Body of pancreas (tissue), 4 donors: Measurements from ENCODE around the gene ADSS1. TPM values are rescaled to one million over a fixed set of nuclear protein-coding genes. Genes with fewer than 3 reads are reported as not detected.
"Not testable (repeated sequence)": the region's sequence is repeated elsewhere in the genome, so short reads cannot be mapped to it uniquely, and the experiment has no call there.

Experiments
- ATAC-seq: fragments of 150-250 bp; one replicate; pipeline ENCODE4 v1.9.1; 2016
- DNase-seq, 4 donors: peaks; one replicate each; pipeline ENCODE4 v3.0.0-alpha.2; 2019
- H3K27ac ChIP-seq, 4 donors: fragments of 200-600 bp; sonication (generic); 1 replicate in 3 of 4; 2 replicates in 1 of 4; pipeline versions ENCODE4 v1.5.1 to v1.6.1; 2016 to 2019; ENCODE audit warnings: mild to moderate bottlenecking in 1 of 4, mixed read lengths in 1 of 4, moderate library complexity in 1 of 4
- H3K27me3 ChIP-seq, 2 donors: fragments of 200-600 bp; sonication (generic); one replicate each; pipeline ENCODE4 v1.6.0; 2016; ENCODE audit warnings: mild to moderate bottlenecking in 1 of 2
- H3K36me3 ChIP-seq, 2 donors: fragments of 200-600 bp; sonication (generic); replicated peaks in 1 of 2; 2 replicates each; pipeline ENCODE4 v1.5.1; 2016; ENCODE audit warnings: low read depth in 2 of 2; ENCODE audit not compliant: insufficient read depth in 1 of 2
- H3K4me1 ChIP-seq: fragments of 200-600 bp; sonication (generic); one replicate; pipeline ENCODE4 v1.6.0; 2016
- H3K4me3 ChIP-seq, 2 donors: fragments of 200-600 bp; sonication (generic); 1 replicate in 1 of 2; 2 replicates in 1 of 2; pipeline ENCODE4 v1.5.1; 2016 to 2019
- H3K9me3 ChIP-seq, 3 donors: fragments of 200-600 bp; sonication (generic); 1 replicate in 2 of 3; 2 replicates in 1 of 3; pipeline ENCODE4 v1.5.1; 2016
- POLR2A ChIP-seq, 3 donors: fragments of 450-650 bp; IDR thresholded peaks; one replicate each; pipeline ENCODE4 v1.6.1; 2016; ENCODE audit warnings: antibody characterized with exemption in 3 of 3, mild to moderate bottlenecking in 2 of 3
- WGBS, 2 donors: methylation state at CpG; one replicate each; pipeline ENCODE4 v1.1.5; 2017; 5-methylcytosine and 5-hydroxymethylcytosine counted together
- intact Hi-C: fragments of 100-400 bp; cut with DNase I; formaldehyde crosslinking; loops from one replicate; pipeline ENCODE4 v1.15.1; 2023
- total RNA-seq, 2 donors: library from RNA; depleted of rRNA; stranded (reverse); fragments of >200 nt; gene quantifications; one replicate each; pipeline ENCODE4 v1.1.0, GENCODE V29; 2016
- TF ChIP-seq, protein P1 (sequence below), 7 experiments: fragments of 450-650 bp in 4 of 7; fragments of 200-600 bp in 3 of 7; sonication (generic) in 3 of 7; IDR thresholded peaks; one replicate each; pipeline ENCODE4 v1.5.1; 2016 to 2019; ENCODE audit warnings: antibody characterized with exemption in 7 of 7

ADSS1 gene
- total RNA-seq, 2 donors from 2014 or later = 4.0 to 4.7 TPM

DNA sequence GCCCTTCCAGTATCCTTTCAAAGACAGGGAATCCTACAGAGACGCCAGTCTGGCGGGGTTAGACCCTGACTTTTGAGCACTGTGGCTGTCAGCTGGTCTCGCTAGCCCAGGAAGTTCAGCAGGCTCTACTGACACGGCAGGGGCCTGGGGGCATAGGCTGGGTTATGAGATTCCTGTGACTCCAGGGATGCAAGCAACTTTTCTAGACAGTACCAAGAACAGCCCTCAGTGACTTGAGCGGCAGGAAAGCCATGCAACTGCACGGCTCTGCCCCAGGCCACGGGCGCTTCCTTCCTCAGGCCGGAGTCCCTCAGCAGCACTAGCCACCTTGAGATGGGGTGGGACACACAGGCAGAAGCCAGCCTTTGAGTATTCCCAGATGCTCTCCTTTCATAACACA lies 23.8 kb downstream of the ADSS1 start:
- no peaks in the 10 kb centered on the region for H3K36me3 ChIP-seq
- H3K4me3 ChIP-seq = no peak overlapping the region
- 91 to 93% methylated on average over 4 to 9 of the region's 9 CpGs for WGBS, 2 donors
- H3K4me1 ChIP-seq = peaks cover 22% of the 10 kb centered on the region
- DNase-seq (no peak), ATAC-seq (no peak)
- H3K9me3 ChIP-seq = no peaks in the 10 kb centered on the region
- H3K27ac ChIP-seq = no peak overlapping the region
- intact Hi-C loops = no loop called here
- H3K27me3 ChIP-seq = no peaks in the 10 kb centered on the region
- no peak for TF ChIP-seq POLR2A (IDR thresholded peaks at IDR 0.05)
- TF ChIP-seq, protein P1, sequence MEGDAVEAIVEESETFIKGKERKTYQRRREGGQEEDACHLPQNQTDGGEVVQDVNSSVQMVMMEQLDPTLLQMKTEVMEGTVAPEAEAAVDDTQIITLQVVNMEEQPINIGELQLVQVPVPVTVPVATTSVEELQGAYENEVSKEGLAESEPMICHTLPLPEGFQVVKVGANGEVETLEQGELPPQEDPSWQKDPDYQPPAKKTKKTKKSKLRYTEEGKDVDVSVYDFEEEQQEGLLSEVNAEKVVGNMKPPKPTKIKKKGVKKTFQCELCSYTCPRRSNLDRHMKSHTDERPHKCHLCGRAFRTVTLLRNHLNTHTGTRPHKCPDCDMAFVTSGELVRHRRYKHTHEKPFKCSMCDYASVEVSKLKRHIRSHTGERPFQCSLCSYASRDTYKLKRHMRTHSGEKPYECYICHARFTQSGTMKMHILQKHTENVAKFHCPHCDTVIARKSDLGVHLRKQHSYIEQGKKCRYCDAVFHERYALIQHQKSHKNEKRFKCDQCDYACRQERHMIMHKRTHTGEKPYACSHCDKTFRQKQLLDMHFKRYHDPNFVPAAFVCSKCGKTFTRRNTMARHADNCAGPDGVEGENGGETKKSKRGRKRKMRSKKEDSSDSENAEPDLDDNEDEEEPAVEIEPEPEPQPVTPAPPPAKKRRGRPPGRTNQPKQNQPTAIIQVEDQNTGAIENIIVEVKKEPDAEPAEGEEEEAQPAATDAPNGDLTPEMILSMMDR (IDR thresholded peaks at IDR 0.05) = no peak

DNA sequence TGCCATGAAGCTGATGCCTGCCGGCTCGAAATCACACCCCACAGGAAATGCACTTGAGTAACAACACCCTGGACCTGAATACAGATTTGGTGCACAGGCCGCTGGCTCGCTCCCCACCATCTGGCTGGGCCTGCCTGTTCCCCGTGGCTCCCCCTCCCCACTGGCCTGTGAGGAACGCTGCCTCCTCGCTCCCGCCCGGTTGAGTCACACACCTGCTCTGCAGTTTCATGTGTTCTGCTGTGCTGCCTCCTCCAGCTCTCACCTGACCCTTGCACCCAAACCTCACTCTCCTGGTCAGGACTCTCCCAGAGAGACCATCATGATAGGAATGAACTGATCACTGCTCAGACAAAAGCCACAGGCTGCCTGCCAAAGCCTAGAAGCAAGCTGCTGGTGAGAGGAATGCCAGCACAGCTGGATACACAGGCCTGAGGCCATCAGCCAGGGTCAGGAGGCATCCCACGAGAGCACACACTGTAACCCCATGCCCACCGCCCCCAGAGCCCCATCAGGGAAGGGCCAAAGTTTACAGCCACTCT lies 25.2 kb downstream of the ADSS1 start:
- H3K27me3 ChIP-seq = no peaks in the 10 kb centered on the region
- intact Hi-C loops = no loop called here
- no peak overlapping the region for H3K4me3 ChIP-seq
- H3K36me3 ChIP-seq = no peaks in the 10 kb centered on the region
- H3K9me3 ChIP-seq = no peaks in the 10 kb centered on the region
- no peak for TF ChIP-seq POLR2A (IDR thresholded peaks at IDR 0.05)
- TF ChIP-seq, protein P1 (IDR thresholded peaks at IDR 0.05) = no peak
- DNase-seq (no peak), ATAC-seq (no peak)
- H3K27ac ChIP-seq = no peak overlapping the region
- H3K4me1 ChIP-seq = peaks cover 27% of the 10 kb centered on the region
- WGBS, 2 donors = 55 to 87% methylated on average over 6 to 11 of the region's 11 CpGs

DNA sequence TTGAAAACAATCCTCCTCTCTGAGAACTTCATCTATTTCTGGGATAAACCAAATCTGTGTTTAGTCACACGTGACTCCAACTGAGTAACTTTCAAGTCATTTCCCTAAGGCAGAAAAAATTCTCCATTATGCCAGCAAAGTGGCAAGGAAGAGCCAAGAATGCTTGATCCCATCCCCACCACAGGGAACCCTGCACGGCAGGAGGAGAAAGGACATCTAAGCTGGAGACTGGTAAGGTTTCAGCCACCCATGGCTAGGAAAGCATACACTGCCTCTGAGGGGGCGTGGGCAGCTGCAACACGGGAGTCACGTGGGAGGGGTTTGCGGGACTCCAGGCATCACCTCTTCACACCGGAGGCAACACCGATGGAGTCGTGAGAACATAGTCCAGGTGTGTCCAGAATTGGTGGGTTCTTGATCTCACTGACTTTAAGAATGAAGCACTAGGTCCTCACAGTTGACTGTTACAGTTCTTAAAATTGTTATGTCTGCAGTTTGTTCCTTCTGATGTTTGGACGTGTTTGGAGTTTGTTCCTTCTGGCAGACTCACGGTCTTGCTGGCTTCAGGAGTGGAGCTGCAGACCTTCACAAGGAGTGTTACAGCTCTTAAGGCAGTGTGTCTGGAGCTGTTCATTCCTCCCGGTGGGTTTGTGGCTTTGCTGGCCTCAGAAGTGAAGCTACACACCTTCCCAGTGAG lies 26.2 kb downstream of the ADSS1 start:
- ATAC-seq (no peak), DNase-seq (no peak)
- no peak overlapping the region for H3K4me3 ChIP-seq

DNA sequence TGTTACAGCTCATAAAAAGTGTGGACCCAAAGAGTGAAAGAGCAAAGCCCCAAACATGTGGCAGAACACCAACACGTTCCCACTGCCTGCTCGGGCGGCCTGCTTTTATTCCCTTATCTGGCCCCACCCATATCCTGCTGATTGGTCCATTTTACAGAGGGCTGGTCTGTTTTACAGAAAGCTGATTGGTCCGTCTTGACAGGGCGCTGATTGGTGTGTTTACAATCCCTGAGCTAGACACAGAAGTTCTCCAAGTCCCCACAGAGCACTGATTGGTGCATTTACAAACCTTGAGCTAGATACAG lies 26.7 kb downstream of the ADSS1 start:
- H3K4me1 ChIP-seq = peaks cover 42% of the 10 kb centered on the region
- H3K9me3 ChIP-seq, ATAC-seq, H3K36me3 ChIP-seq, intact Hi-C loops, H3K4me3 ChIP-seq, H3K27me3 ChIP-seq, H3K27ac ChIP-seq, DNase-seq: not testable (repeated sequence)
- 85 to 89% methylated on average over 5 of the region's 5 CpGs for WGBS, 2 donors

More for the DNA sequence above, 26.2 kb downstream of the ADSS1 start:
- intact Hi-C loops = no loop called here
- H3K27me3 ChIP-seq = no peaks in the 10 kb centered on the region
- H3K4me1 ChIP-seq = peaks cover 37% of the 10 kb centered on the region
- TF ChIP-seq, protein P1 (IDR thresholded peaks at IDR 0.05) = no peak
- no peak for TF ChIP-seq POLR2A (IDR thresholded peaks at IDR 0.05)
- no peaks in the 10 kb centered on the region for H3K36me3 ChIP-seq
- WGBS, 2 donors = 71 to 80% methylated on average over 11 to 12 of the region's 12 CpGs
- no peak overlapping the region for H3K27ac ChIP-seq
- no peaks in the 10 kb centered on the region for H3K9me3 ChIP-seq

GRCh38 chr14:104751539-104752422 lies 27.8 kb downstream of the ADSS1 start:
- no peak for ATAC-seq
- Histone ChIP-seq H3K27me3 (no peaks in the 10 kb centered on the region), H3K36me3 (no peaks in the 10 kb centered on the region), H3K9me3 (no peaks in the 10 kb centered on the region), H3K4me1 (peaks cover 45% of the 10 kb centered on the region), H3K4me3 (no peak overlapping the region), H3K27ac (peak overlapping the region; percentile 78 to 94 (median 88))
- intact Hi-C loops = no loop called here
- TF ChIP-seq, protein P1 (IDR thresholded peaks at IDR 0.05) = no peak
- peak in 1 of 3 donors; percentile 8 for TF ChIP-seq POLR2A (IDR thresholded peaks at IDR 0.05)
- DNase-seq = peak in 1 of 4 donors; percentile 41
- WGBS, 2 donors = 67 to 74% methylated on average over 25 to 78 of the region's 90 CpGs
